ENCODE measurements around the gene ZC3HAV1.

DNA sequence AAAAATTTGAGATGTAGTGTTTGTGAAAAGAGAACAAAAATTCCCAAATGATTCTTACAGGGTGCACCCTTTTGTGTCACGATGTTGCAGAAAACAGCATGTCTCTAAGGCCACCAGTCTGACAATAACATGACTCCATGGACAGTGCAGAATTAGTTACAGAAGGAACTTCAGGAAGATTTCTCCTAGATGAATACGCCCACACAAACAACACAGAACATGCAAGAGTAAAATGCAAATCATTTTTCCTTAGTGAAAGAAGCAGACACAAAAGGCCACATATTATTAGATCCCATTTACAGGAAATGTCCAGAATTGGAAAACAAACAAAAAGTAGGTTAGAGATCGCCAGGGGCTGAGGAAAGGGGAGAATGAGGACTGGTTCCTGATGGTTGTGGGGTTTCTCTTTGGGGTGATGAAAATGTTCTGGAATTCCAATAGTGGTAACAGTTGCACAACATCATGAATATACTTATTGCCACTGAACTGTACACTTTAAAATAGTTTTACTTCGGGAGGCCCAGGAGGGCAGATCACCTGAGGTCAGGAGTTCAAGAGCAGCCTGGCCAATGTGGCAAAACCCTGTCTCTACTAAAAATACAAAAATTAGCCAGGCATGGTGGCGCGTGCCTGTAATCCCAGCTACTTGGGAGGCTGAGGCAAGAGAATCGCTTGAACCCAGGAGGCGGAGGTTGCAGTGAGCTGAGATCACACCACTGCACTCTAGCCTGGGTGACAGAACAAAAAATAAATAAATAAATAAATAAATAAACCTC lies 10.2 kb downstream of the ZC3HAV1 start:
- TF ChIP-seq CBFB (CRISPR knock-in tag; IDR thresholded peaks at IDR 0.05; ENCODE audit: low read depth) (no peak), CTCF (IDR thresholded peaks at IDR 0.05) (no peak)

Measured in WTC11 (cell line).